ENCODE results near the gene ZNF335. TPM values are rescaled to one million over a fixed set of nuclear protein-coding genes. Genes with fewer than 3 reads are reported as not detected.

Gene ZNF335
- total and polyA plus RNA-seq, 2 of the 13 experiments (the other 11 are each of a cell fraction or from before 2014, with no cell fraction given) = 9.7 to 13.7 TPM

- TF ChIP-seq PRDM15 (CRISPR knock-in tag; IDR thresholded peaks at IDR 0.05) = no peak
- peak; percentile 8 for TF ChIP-seq ZFP36 (IDR thresholded peaks at IDR 0.05; ENCODE audit: borderline replicate concordance, low read depth, low read length, partially characterized antibody)
- no peak for TF ChIP-seq KLF6 (CRISPR knock-in tag; IDR thresholded peaks at IDR 0.05)
- TF ChIP-seq FOXJ3 (CRISPR knock-in tag; IDR thresholded peaks at IDR 0.05; ENCODE audit: borderline replicate concordance) = no peak
- no peak for TF ChIP-seq HNRNPH1 (optimal IDR thresholded peaks at IDR 0.05; ENCODE audit: low read depth, low read length)
- no peak for TF ChIP-seq HHEX (CRISPR knock-in tag; IDR thresholded peaks at IDR 0.05)
- TF ChIP-seq ZNF263 (CRISPR knock-in tag; IDR thresholded peaks at IDR 0.05) = no peak
- TF ChIP-seq, protein P1, sequence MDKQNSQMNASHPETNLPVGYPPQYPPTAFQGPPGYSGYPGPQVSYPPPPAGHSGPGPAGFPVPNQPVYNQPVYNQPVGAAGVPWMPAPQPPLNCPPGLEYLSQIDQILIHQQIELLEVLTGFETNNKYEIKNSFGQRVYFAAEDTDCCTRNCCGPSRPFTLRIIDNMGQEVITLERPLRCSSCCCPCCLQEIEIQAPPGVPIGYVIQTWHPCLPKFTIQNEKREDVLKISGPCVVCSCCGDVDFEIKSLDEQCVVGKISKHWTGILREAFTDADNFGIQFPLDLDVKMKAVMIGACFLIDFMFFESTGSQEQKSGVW (CRISPR knock-in tag; IDR thresholded peaks at IDR 0.05; ENCODE audit: borderline replicate concordance) = no peak
- no peak for TF ChIP-seq NFE2L1 (CRISPR knock-in tag; IDR thresholded peaks at IDR 0.05; ENCODE audit: borderline replicate concordance)
- TF ChIP-seq ZNF326 (CRISPR knock-in tag; IDR thresholded peaks at IDR 0.05; ENCODE audit: borderline replicate concordance) = no peak
- no peak for TF ChIP-seq HNF4G (IDR thresholded peaks at IDR 0.05; ENCODE audit: borderline replicate concordance, low read depth, low read length)
- no peak for TF ChIP-seq HNF4G (CRISPR knock-in tag; IDR thresholded peaks at IDR 0.05; ENCODE audit: borderline replicate concordance, low read depth)
- TF ChIP-seq JUND (CRISPR knock-in tag; IDR thresholded peaks at IDR 0.05) = no peak
- no peak for TF ChIP-seq SNAPC5 (CRISPR knock-in tag; IDR thresholded peaks at IDR 0.05; ENCODE audit: borderline replicate concordance)
- TF ChIP-seq SRY (CRISPR knock-in tag; IDR thresholded peaks at IDR 0.05) = peak; percentile 42; the same call in 1 of the 2 replicates
- TF ChIP-seq SMC3 (IDR thresholded peaks at IDR 0.05; ENCODE audit: low read length) = 0 out of 2 replicates have a peak, but pooled peaks have one; percentile 3
- TF ChIP-seq PBX3 (CRISPR knock-in tag; IDR thresholded peaks at IDR 0.05; ENCODE audit: borderline replicate concordance) = no peak
- no peak for TF ChIP-seq SNAI1 (CRISPR knock-in tag; IDR thresholded peaks at IDR 0.05; ENCODE audit: borderline replicate concordance)
- peak; percentile 35; the same call in 1 of the 2 replicates for TF ChIP-seq SALL1 (CRISPR knock-in tag; IDR thresholded peaks at IDR 0.05)
- no peak for TF ChIP-seq PPARG (CRISPR knock-in tag; conservative IDR thresholded peaks at IDR 0.05)
- no peak for TF ChIP-seq SYNCRIP (IDR thresholded peaks at IDR 0.05; ENCODE audit: insufficient read depth, low read depth, low read length)
- TF ChIP-seq U2AF2 (IDR thresholded peaks at IDR 0.05; ENCODE audit: low read depth, low read length) = no peak
- 0 out of 2 replicates have a peak, but pooled peaks have one; percentile 16 for TF ChIP-seq ZNF350 (CRISPR knock-in tag; IDR thresholded peaks at IDR 0.05; ENCODE audit: borderline replicate concordance, low read depth)
- TF ChIP-seq GPN1 (CRISPR knock-in tag; IDR thresholded peaks at IDR 0.05; ENCODE audit: borderline replicate concordance) = no peak
- no peak for TF ChIP-seq ZNF160 (CRISPR knock-in tag; IDR thresholded peaks at IDR 0.05)
Measured at GRCh38 chr20:45987108-45987780, 15.2 kb upstream of the ZNF335 start (continued).

All from HepG2 (cell line).